Stimulated activated CD8-positive, alpha-beta memory T cell treated with anti-CD3 and anti-CD28 coated beads, Interleukin-4, amount 100 ng/mL, for 24 hours (primary cell): ENCODE results near the gene GNAI2.
"Not testable (repeated sequence)": the region's sequence is repeated elsewhere in the genome, so short reads cannot be mapped to it uniquely, and the experiment has no call there.

Experiments used
- DNase-seq: peaks from one replicate; pipeline ENCODE4 v3.0.0-alpha.2; 2020; ENCODE audit warnings: low read depth

GNAI2 gene

DNA sequence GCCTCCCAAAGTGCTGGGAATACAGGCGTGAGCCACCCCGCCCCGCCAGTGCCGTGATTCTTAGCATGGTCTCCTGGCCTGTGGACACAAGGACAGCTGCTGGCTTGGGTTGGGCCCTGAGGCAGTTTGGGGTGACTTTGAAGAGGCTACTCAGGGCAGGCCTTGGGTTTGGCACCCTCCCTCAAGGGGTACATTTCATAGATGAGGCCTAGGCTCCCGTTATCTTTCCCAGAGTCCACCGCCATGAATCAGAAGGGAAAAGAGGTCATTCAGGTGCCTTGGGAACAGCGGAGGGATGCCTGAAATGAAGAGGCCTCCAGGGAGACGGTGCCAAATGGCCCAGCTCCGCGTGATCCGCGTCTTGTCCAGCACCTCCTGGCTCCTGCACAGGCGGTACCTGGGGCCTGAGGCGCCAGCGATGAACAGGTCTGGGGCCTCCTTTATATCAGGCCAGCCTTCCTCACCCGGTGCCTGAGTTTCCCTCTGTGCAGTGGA, 9.3 kb downstream of the GNAI2 start:
- no peak for DNase-seq

DNA sequence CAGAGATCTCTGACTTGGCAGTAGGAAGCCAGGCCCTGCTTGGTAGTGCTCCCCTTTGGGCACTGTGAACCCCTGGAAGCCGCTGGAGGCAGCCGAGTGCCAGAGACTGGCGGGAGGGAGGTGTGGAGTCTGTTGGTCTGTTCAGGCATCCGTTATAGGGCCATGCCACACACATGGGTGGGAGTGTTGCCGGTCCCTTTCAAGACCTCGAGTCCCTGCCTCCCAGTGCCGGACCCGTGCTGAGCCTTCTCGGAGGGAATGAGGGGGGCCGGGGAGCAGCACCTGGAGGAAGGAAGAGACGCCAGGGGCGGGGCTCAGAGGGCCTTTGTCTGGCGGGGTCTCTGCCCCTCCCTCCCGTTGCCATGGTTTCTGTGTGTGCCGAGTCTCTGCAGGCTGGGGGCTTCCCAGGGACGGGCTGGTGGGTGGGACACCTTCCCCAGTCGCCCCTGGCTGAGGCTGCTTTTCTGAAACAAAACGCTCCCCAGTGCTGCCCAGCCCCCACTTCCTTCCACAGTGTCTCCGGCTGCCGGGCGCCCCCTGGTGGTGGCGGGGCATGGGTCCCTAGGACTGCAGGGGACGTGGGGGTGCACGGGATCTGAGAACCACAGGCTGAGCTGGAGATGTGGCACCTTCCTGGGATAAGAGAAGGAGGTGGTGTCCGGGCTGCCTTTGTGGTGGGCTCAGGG, 10.0 kb downstream of the GNAI2 start:
- peak; percentile 94 for DNase-seq

DNA sequence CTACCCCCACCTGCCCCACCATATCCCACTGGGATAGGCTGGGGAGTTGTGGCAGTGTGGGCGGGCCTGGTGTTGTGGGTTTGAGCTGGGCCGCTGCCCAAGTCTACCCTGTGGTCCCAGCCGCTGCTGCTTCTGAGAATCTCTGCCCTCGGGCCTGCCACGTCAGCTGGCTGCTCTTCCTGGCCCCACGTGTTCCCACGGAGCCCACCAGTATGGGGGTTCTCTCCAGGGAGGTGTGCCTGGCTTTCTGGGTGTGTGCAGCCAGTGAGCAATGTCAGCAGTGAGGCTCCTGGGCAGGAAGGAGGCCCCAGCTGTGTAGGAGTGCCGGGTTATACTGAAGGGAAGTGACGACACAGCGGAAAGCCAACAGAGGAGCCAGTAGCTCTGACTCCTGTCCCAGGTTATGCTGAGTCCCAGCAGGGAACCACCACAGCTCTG, 10.5 kb downstream of the GNAI2 start:
- peak; percentile 71 for DNase-seq

DNA sequence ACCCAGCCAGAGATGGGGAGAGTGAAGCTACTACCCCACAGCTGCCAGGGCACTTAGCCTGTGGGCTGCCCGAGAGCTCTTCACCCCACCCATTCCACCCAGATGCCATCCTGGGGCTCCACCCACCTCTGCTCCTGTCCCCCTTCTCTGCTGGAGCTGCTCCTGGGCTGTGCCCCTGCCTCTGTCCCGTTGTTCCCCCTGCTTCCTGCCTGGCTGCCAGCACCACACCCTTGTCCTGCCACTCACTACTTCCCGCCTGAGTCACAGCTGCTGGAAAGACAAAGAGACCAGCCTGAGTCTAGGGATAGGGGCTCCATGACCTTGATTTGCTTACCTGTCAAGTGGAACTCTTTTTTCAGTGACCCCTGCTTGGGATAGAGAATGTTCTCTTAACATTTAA, 12.4 kb downstream of the GNAI2 start:
- no peak for DNase-seq

DNA sequence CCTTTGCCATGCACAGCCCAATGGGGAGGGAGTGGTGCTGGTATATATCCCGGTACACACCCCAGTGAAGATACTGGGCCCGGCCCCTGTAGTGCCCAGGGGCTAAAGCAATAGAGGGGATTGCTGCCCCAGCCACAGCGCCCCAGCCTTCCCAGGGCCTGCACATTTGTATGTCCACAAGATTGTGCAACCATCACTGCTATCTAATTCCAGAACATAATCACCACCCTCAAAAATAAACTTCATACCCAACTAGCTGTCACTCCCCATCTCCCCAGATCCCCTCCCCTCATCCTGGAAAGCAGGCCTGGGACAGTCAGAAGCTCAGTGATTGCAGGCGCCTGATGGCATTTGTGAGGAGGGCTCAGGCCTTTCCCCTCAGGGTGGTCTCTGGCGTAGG, 13.5 kb downstream of the GNAI2 start:
- DNase-seq: no peak

DNA sequence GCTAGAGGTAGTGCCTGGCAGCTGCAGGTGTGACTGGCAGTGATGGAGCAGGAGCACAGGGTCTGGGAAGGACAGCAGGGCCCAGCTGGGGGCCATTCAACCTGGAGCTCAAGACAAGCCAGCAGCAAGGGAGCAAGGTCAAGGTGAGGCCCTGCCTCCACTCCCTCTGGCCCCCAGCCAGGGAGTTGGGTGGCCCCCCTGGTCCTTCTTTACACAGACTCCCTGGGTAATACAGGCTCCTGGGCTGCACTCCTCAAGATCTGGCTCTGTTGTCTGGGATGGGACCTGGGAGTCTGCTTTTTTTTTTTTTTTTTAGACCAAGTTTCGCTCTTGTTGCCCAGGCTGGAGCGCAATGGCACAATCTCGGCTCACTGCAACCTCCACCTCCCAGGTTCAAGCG, 14.5 kb downstream of the GNAI2 start:
- no peak for DNase-seq

DNA sequence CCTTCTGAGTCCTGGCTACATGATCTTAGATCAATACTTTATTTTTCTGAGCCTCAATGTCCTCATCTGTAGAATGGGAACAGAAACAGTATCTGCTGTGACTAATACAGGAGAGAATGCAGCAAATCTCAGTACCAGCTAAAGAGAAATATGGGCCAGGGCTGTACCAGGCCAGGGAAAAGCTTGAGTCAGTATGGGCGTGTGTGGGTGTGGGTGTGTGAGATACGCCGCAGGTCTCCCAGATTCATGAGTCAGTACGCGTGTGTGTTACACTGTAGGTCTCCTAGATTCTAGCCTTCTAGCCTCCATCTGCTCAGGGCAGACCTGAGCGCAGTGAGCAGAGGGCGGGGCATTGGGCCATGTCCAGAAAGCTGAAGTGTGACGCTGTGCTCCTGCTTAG, 15.2 kb downstream of the GNAI2 start:
- DNase-seq: no peak

DNA sequence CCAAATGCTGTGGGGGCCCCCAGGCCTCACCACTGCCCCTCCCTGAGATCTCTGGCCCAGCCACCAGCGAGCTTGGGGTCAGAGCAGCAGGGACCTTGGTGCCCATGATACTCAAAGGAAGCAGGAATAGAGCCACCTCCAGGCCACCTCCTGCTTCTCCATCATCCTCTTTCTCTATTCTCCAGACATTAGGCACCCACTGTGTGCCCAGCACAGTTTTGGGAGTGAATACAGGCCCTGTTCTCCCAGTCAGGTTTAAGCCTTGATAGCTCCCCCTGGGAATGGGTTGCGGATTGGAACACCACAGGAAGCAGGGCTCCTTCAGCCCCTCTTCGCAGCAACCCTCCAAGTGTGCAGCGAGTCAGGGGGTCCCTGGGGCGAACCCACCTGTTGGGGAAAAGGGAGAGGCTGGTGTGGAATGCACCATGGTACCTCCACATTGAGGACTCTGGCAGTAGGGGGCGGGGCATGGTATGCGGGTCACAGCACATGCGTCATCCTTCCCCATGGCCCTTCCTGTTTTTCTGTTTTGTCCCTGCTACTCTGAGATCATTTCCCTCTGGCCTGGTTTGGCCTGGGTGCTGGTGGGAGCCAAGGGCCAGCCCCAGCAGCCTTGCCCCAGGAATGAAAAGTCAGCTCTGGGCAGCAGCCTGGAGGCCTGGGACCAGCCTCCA, 18.7 kb downstream of the GNAI2 start:
- no peak for DNase-seq

DNA sequence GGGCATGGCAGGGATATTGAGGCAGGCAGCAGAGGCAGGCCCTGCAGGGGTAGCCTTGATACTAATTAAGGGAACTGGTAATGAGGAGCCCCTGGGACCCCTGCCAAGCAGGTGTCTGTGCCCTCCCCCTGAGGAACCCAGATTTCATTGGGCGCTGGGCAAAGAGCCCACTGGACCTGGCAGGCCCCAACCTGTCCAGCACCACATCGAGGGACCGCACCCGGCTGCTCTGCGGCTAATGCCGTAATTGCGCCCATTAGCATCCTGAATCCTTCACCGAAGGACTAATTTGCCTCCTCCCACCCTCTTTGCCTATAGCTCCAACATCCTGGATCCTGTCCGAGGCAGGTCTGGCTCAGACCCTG, 19.2 kb downstream of the GNAI2 start:
- DNase-seq: no peak

DNA sequence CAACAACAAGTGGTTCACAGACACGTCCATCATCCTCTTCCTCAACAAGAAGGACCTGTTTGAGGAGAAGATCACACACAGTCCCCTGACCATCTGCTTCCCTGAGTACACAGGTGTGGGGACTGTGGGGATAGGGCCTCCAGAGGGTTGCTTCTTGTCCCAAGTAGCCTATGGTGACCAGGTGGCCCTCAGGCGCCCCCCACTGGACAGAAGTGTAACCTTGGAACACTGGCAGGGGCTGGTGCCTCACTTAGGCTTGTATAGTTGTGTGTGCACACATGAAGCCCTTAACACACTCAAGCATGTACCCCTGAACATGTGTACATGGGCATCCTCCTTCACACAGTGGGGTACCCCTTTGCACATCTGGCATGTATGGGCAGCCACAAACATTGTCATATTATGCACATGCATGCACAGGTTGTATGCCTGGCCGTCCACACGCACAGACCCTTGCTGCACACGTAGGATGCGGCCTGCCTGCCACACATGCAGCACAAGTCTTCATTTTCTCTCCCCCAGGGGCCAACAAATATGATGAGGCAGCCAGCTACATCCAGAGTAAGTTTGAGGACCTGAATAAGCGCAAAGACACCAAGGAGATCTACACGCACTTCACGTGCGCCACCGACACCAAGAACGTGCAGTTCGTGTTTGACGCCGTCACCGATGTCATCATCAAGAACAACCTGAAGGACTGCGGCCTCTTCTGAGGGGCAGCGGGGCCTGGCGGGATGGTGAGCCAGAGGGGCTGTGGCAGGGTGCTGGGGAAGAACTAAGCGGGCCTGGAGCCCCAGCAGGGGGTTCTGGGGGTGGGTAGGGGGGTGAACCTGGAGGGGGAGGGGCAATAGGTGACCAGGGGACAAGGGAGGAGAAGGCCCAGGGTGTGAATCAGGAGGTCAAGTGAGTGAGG, 21.2 kb downstream of the GNAI2 start:
- DNase-seq: no peak

DNA sequence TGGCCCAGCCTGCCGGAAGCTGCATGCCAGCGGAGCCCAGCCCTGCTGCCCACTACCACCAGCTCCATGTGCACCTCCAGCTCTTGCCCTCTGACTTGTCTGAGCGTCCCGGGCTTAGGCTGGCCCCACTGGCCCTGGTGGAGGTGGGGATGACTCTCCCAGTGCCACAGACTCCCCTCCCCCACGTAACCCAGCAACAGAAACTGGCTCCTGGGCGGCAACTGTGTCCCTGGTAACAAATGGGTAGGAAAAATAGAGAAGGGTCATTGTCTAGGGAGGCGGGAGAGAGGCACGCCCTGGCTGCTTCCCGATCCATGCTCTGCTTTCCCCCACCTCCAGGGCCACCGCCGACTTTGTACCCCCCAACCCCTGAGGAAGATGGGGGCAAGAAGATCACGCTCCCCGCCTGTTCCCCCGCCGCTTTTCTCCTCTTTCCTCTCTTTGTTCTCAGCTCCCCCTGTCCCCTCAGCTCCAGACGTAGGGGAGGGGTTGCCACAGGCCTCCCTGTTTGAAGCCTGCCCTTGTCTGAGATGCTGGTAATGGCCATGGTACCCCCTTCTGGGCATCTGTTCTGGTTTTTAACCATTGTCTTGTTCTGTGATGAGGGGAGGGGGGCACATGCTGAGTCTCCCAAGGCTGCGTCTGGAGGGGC, 22.2 kb downstream of the GNAI2 start:
- no peak for DNase-seq

DNA sequence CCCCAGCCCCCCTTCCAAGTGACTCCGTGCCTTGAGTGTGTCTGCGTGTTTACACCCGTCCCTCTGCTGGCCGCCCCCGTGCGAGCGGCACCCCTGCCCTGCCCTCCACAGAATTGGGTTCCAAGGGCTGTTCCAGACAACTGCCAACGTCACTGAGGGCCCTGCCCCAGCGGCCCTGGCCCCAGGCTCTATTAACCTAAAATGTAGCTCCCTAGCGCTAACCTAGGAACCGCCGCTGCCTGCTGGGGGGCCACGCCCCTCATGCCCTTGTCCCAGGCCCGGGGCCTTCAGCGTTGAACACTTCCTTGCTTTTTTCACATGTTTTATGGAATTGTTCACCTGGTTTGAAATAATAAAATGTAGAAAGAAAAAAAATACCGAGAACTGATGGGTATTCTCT, 23.0 kb downstream of the GNAI2 start:
- no peak for DNase-seq

DNA sequence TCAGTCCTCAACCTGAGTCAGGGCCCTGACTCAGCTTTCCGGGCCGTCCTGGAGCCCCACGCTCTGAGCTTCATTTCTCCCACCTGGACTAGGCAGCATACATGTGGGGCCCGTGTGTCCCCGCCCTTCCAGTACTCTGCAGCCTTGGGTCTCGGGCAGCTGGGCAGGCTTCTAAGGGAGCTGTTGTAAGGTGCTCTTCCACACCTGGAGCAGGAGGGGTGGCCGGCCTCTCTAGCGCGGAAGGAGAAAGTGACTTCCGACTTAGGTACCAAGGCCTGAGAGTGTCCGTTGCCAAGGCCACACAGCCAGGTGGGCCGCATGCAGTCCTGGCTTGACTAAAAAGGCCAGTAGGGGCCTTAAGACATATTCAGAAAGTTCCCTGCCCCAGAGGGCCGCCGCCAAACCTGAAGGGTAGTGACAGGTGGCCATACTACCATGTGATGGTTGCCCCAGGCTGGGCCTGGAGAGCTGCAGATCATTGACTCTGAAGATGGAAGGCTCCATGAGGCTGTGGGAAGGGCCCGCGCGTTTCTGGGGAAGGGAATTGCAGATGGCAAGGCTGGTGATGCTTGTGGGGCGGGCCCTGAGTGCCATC, 23.5 kb downstream of the GNAI2 start:
- DNase-seq: no peak

DNA sequence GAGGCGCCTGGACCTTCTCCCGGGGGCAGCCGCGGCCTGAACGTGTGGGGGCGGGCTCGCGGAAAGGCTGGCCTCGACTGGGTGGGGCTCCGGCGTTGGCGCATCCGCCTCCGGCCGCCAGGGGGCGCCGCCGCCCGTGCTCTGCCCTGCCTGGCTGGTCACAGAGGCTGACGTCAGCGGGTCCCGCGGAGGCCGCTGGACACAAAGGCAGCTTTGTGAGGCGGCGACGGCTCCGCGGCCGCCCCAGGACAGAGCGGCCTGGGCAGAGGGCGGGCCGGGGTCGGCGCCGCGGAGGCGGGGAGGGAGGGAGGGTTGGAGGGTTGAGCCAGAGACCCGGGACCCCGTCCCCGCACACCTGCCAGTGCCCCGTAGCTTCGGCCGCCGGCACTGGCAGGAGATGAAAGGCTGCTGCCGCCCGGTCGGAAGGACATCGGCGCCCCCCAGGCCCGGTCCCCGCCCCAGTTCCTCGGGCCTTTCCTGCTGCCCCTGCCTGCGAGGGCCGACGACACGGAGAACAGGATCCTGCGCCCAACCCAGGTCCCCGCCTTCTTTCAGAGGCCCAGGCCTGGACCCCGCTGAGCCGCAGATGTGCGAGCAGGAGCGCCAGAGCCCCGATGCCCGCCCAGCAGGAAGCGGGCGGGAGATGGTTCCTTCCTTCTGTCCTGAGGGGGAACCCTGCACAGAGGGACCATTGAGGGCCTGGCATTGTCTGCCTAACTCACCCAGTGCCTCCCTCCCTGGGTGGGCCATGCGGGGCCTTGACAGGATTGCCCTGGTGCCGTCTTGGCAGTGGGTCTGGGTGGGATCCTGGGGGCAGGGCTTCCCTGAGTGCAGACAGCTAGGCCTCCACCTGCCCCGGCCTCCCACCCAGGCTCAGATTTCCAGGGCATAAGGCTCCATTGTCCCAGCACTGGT, 24.3 kb downstream of the GNAI2 start:
- DNase-seq: peak; percentile 77

DNA sequence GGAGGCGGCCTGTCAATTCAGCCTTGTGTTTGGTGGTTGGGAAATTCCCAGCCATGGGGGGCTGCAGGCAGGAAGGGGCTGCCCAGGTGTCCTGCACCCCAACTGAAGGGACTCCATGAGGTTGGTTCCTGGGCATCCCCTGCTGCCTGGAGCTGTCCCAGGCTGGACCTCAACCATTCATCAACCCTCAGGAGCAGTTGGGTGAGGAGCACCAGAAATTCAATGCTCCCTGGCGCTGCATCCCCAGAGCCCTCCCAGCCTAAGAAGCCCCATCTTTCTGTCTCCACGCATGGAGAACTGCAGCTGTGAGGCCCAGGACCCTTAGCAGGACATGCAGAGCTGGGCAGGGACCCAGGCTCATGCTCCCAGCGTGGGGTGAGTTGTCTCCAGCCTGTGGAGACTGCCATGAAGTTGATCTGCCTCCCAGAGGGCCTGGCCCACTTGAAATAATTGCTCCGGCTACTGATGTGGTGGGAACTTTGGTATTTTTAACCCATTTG, 25.0 kb downstream of the GNAI2 start:
- no peak for DNase-seq

DNA sequence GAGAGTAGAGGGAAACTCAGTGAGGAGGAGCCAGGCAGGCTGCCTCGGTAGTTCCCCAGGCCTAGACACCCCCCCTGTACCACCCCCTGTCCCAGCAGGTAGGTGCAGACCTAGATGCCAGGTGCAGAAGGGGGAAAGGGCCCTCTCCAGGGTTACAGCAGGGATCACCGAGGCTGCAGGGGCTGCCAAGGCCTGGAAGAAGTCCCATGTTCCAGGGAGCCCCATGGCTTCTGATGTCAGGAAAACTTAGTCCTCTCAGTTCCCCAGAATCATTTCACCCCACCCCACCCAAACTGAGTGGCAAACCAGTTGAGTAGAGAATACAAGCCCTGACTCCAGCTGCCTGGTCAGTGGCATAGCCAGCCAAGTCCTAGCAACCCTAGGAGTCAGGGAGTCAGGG, 25.5 kb downstream of the GNAI2 start:
- DNase-seq: no peak

DNA sequence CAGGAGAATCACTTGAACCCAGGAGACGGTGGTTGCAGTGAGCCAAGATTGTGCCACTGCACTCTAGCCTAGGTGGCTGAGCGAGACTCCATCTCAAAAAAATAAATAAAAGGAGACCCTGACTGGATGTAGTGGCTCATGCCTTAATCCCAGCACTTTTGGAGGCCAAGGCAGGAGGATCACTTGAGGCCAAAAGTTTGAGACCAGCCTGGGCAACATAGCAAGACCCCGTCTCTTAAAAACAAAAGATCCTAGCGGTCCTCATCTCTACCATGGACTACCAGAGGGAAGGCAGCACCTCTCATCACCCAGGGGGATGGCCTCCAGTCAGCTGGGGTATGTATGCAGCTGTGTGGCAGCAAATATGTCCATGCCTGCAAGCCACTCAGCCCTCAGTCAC, 26.2 kb downstream of the GNAI2 start:
- not testable (repeated sequence) for DNase-seq

DNA sequence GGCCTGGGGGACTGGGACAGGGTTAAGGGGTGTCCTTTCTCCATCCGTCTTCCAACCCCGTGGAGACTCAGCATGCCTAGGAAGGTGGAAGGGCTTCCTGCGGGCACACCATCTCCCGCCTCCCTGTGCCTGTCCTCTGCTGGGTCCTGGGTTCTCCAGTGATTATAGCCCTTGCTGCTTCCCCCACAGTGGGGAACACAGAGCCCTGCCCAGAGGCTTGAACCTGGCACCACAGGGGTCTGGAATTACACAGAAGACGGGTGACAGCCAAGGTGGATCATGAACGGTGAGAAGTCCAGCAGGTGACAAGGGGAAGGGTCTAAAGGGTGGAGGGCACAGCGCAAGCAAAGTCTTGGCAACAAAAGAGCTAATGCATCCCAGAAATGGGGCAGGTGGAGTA, 26.8 kb downstream of the GNAI2 start:
- no peak for DNase-seq

DNA sequence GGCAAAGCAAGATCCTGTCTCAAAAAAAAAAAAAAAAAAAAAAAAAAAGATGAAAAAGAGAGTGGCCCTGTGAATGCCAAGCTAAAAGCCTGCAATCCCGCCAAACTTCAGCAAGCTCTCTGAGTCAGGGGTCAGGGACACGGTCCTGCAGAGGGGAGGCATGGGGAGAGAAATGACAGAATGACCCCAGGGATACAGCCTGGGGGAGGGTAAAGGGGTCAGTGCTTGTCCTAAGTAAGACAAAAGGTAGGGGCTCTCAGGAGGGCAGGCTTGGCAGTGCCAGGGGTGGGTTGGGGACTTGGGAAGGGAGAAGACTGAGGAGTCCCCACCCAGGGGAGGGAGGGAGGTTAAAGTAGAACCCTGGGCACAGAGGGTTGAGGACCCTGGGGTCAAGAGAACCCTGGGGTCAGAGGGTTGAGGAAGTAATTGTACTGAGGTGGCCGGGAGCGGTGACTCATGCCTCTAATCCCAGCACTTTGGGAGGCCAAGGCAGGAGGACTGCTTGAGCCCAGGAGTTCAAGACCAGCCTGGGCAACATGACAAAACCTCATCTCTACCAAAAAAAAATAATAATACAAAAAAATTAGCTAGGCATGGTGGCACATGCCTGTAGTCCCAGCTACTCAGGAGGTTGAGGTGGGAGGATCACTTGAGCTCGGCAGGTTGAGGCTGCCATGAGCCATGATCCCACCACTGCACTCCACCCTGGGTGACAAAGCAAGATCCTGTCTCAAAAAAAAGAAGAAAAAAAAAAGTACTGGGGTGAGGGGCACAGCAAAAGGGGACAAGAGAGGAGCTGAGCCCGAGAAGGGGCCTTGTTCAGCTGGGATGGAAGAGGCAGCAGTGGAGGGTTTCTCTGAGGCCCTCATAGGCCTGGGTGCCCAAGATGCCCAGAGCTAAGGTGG, 27.7 kb downstream of the GNAI2 start:
- no peak for DNase-seq
